GM21737 (cell line): ENCODE measurements around the gene DGKG.

ENCODE experiments used
- ATAC-seq: cut with Tn5 transposase; IDR thresholded peaks from one replicate; pipeline ENCODE4 v1.9.1; 2021; ENCODE audit warnings: mild to moderate bottlenecking, moderate library complexity; ENCODE audit not compliant: unreplicated experiment

The DGKG gene

DNA sequence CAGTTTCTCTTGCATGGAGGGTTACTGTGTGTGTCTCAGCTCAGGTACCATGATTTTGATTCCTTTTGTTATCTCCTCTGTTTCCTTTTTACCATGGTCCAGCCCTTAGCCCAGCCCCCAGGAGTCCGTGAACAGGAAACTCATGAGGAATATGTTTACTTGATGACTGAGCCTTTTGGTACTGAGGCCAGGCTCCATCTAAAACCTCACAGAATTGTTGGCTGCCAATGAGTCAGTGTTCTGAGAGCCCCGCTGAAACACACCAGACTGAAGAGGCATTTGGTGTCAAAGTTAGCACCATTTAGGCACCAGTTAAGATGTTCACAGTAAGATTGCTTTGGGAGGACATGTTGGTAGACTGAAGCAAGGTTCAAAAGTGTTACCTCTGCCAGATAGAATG lies 80.9 kb downstream of the DGKG start:
- ATAC-seq = no peak

DNA sequence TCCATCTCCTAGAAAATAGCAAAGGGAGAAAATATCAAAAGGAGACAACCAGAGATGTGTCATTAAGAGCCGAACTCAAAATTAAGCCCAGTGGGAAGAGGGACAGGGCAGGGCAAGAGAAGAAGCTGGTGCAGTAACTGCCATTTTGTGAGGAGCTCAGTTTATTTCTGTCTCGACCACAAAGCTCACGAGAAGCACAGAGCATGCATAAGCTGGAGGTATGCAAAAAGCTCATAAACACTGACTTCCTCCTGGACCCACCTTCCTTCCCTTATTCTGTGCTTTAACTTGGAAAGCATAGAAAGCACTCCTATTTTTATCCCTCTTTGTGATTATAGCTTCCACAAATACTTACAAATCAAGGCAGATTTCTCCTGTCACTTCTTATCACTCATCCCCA lies 81.3 kb downstream of the DGKG start:
- ATAC-seq = no peak

DNA sequence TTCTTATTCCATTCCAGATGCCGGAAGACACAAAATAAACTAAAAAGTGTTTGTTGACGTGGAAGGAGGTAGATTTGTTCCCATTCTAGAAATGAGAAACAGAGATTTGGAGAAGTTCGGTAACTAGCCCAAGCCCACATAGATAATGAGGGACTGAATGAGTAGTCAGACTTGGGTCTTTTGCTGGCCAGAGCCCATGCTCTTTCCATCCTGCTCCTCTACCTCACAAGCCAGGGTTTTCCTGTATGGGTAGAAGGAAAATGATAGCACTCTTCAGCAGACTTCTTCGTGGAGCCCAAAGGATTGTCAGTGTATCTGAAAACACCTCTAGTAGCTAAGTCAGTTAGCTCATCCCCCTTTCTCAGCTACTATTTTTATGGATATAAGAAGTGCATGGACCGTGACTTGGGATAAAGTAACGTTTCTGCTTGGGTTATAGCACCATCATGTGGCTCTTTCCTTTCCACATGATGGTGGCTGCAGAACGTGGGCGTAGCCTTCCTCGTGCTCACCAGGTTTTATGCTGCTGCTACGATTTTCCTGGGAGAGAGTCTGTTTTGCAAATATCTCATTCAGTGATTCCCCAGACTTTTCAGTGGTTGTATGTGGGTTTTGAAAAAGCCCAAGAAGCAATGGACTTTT lies 84.6 kb downstream of the DGKG start:
- no peak for ATAC-seq

- no peak for ATAC-seq
These were observed 86.6 kb downstream of the DGKG start for GRCh38 chr3:186275436-186275835.

DNA sequence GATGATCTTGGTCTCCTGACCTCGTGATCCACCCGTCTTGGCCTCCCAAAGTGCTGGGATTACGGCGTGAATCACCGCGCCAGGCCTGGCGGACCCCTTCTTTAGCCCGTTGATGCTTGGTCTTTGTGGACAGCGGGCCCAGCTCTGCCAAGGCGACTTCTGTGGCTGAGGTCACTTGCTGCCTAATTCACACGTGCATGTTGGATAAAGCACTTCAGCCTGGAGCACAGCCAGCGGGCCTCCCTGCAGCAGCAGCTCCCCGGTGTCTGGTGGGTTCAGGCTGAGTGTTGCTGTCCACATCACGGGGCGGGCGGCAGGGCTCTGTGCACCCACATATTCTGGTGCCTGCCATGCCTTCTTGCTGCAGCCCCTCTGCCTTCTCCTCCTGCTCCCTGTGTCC lies 88.4 kb downstream of the DGKG start:
- no peak for ATAC-seq

- ATAC-seq = no peak
These were observed 91.3 kb downstream of the DGKG start for GRCh38 chr3:186270701-186271100.

GRCh38 chr3:186268616-186269448 lies 93.2 kb downstream of the DGKG start:
- ATAC-seq = no peak

DNA sequence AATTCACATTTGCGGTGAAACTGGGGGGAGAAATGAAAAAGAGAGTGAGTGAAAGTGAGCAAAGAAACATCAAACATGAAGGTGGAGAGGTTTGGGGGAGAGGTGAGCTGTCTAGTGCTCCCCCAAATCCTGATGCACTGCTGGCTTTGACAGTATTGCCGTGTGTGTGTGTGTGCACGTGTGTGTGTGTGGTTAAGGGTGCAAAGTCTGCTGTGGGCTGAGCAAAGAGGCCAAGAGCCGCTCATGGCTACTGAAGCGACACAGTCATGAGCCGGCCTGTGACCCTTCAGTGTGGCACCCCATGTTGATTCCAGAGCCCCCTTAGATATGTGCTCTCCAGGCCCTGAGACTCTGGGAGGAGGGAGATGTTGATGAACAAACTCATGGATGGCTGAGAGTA lies 94.3 kb downstream of the DGKG start:
- no peak for ATAC-seq

- no peak for ATAC-seq
These were observed 97.2 kb downstream of the DGKG start for GRCh38 chr3:186264608-186265400.

- ATAC-seq = no peak
These were observed 100.4 kb downstream of the DGKG start for GRCh38 chr3:186261638-186262037.

DNA sequence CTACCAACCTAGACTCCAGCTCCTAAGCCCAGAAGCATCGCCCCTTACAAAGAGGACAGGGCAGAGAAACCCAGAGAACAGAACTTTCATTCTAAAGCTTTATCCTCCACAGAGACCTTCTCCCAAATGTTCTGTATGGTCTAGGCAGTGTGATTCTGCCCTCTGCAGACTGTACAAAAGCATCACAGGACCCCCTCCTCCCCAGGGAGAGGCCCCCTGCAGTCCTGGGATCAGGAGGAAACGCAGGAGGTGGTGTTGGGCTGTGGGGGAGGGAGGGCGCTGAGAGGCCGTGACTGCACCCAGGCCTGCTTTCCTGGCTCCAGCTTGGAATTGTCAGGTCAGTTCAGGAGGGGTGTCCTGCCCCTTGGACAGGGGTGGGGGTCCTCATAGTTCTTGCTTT lies 101.3 kb downstream of the DGKG start:
- no peak for ATAC-seq

DNA sequence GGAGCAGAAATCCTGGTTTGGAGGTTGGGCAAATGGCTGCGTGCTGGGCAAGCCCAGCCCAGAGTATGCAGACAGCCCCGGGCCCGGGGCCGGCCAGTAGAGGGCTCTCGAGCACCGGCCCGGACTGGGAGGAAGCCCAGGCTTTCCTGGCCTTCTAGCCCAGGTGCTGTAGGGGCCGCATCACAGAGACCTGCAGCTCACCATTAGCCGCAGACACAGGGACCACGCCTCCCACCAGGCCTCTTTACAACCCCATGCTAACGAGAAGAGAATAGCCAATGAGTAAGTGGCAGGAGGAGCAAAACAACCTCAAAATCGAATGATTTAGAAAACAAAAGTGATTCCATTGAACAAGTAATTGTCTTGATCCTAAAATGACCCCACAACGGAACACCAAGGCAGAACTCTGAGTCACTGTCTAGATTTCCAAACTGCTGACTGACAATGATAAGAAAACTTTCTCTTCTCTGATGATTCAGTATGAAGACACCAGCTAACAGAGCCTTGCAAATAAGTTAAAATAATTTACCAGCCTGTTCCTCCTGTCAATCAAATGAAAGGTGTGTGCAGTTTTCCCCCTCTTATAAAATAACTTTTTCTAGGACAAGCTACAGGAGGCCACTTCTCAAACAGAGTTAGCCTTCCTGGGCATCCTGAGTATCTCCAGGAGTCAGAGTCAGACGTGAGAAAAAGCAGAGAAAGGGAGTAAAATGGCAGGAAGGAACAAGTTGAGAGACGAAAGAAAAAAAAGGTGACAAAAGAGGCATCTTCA lies 102.2 kb downstream of the DGKG start:
- no peak for ATAC-seq

DNA sequence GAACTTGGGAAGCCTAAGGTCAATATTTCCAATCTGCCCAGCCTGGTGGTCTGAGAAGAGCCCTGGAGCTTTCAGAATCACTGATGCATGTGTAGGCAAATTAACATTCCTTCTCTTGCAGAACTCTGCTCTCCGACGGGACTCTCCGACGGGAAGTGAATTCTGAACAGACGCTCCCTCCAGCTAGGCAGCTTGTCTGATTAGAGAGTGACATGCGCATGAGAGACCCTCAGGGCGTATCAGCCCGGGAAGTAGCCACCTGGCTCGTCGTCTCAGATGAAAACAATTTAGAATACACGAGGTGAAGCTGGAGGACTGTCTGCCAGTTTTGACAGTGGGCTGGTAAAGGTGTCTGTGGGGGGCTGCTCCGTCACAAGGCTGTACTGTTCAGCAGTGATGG lies 103.1 kb downstream of the DGKG start:
- no peak for ATAC-seq

GRCh38 chr3:186257866-186258265 lies 104.2 kb downstream of the DGKG start:
- no peak for ATAC-seq

GRCh38 chr3:186255703-186256331 lies 106.2 kb downstream of the DGKG start:
- ATAC-seq = no peak

DNA sequence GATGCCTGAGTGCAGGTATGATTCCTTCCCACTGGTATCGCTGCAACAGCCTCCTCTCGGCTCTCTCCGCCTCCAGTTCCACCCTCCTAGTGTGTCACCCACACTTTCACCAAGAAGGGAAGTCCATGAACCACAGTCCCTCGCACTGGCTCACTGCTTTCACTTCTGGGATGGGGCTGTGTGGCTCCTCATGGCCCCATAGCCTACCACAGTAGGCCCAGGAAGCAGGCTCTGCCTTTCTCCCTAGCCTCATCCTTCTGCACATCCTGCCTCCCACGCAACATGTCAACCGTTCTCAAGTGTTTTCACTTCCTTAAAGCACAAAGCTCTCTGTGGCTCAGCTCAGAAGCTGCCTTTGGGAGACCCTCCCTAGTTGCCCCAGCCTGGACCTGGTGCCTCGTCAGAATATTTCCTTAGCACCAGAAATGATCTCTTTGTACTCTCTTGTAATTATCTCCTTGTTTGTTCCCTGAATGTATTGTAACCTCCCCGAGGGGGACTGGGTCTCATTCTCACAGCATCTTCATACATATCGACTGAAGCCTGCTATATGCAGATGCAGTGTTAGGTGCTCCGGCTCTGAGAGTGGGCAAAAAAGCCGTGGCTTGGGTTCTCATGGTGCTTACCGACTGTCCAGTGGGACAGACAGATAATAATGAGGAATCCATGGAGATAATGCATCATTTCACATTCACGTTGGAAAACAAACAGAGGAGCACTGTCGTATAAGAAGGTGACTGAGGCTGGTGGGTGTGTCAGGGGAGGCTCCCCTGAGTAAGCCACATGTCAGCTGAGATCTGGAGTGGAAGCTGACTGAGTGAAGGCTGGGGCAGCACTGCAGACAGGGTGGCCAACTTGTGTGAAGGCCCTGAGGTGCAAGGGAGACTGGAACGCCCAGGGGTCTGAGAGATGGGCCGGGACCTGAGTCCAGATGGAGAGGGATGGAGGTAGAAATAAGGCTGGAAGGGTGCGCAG lies 107.1 kb downstream of the DGKG start:
- peak; percentile 70 for ATAC-seq

- no peak for ATAC-seq
These were observed 110.0 kb downstream of the DGKG start for GRCh38 chr3:186251948-186252619.

- no peak for ATAC-seq
These were observed 113.2 kb downstream of the DGKG start for GRCh38 chr3:186248850-186249249.
